ENCODE data around the gene ATP5PD. TPM values are rescaled to one million over a fixed set of nuclear protein-coding genes. Genes with fewer than 3 reads are reported as not detected.

ATP5PD gene
- total RNA-seq, 4 donors from 2014 or later, result 167 to 312 (median 272) TPM

GRCh38 chr17:75012346-75013091 is 34.2 kb downstream of the ATP5PD start, which contains the start of gene MRPL58:
MRPL58 (plus strand) TSS chr17:75012670; CDS start chr17:75012687, 17 bp downstream.
- peak in 2 of 3 donors; percentile 46 to 74 for TF ChIP-seq POLR2AphosphoS5 (IDR thresholded peaks at IDR 0.05)
- TF ChIP-seq POLR2A (IDR thresholded peaks at IDR 0.05), result peak in 1 of 2 donors; percentile 28
- TF ChIP-seq EP300 (IDR thresholded peaks at IDR 0.05), result no peak
- TF ChIP-seq CTCF (IDR thresholded peaks at IDR 0.05), result peak; percentile 10 to 55
- under 1% methylated on average over 53 of the region's 63 CpGs for WGBS
- H3K4me3 ChIP-seq, result peak within 1 kb of the TSS; percentile 77
- no peaks in the 10 kb centered on the region for H3K9me3 ChIP-seq
- no peaks in the 10 kb centered on the region for H3K27me3 ChIP-seq
- DNase-seq (ENCODE audit: low spot score in 2 of 2), result peak; percentile 90 to 94
- peak within 1 kb of the TSS; percentile 94 for H3K27ac ChIP-seq
- H3K4me1 ChIP-seq, result peaks cover 32% of the 10 kb centered on the region
- peaks cover 11% of the 10 kb centered on the region for H3K36me3 ChIP-seq

- no peak for DNase-seq (ENCODE audit: low spot score in 2 of 2)
- H3K27me3 ChIP-seq, result no peaks in the 10 kb centered on the region
- peak overlapping the region; percentile 77 for H3K4me3 ChIP-seq
- 4% methylated on average over 5 of the region's 5 CpGs for WGBS
- TF ChIP-seq POLR2A (IDR thresholded peaks at IDR 0.05), result no peak
- TF ChIP-seq CTCF (IDR thresholded peaks at IDR 0.05), result no peak
- no peak for TF ChIP-seq EP300 (IDR thresholded peaks at IDR 0.05)
- H3K9me3 ChIP-seq, result no peaks in the 10 kb centered on the region
- H3K27ac ChIP-seq, result peak overlapping the region; percentile 94
- peaks cover 7% of the 10 kb centered on the region for H3K36me3 ChIP-seq
- H3K4me1 ChIP-seq, result peaks cover 32% of the 10 kb centered on the region
Observed at GRCh38 chr17:75012096-75012345, 34.7 kb downstream of the ATP5PD start.

- Histone ChIP-seq H3K9me3 (no peaks in the 10 kb centered on the region), H3K27me3 (no peaks in the 10 kb centered on the region), H3K4me1 (peaks cover 32% of the 10 kb centered on the region), H3K36me3 (peaks cover 3% of the 10 kb centered on the region), H3K4me3 (peak overlapping the region; percentile 77), H3K27ac (peak overlapping the region; percentile 94)
- no peak for TF ChIP-seq POLR2A (IDR thresholded peaks at IDR 0.05)
- TF ChIP-seq POLR2AphosphoS5 (IDR thresholded peaks at IDR 0.05), result no peak
- no peak for TF ChIP-seq EP300 (IDR thresholded peaks at IDR 0.05)
- TF ChIP-seq CTCF (IDR thresholded peaks at IDR 0.05), result no peak
- 23% methylated on average over 13 of the region's 13 CpGs for WGBS
- peak; percentile 89 for DNase-seq (ENCODE audit: low spot score in 2 of 2)
Observed at GRCh38 chr17:75011401-75012095, 35.2 kb downstream of the ATP5PD start.

GRCh38 chr17:75010683-75011400 is 35.9 kb downstream of the ATP5PD start:
- WGBS, result 51% methylated on average over 8 of the region's 8 CpGs
- no peak for TF ChIP-seq POLR2A (IDR thresholded peaks at IDR 0.05)
- TF ChIP-seq EP300 (IDR thresholded peaks at IDR 0.05), result no peak
- TF ChIP-seq CTCF (IDR thresholded peaks at IDR 0.05), result no peak
- TF ChIP-seq POLR2AphosphoS5 (IDR thresholded peaks at IDR 0.05), result no peak

More at GRCh38 chr17:75010683-75011400, 35.9 kb downstream of the ATP5PD start:
- Histone ChIP-seq H3K27me3 (no peaks in the 10 kb centered on the region), H3K4me3 (no peak overlapping the region), H3K27ac (peak overlapping the region; percentile 94), H3K9me3 (no peaks in the 10 kb centered on the region), H3K36me3 (no peaks in the 10 kb centered on the region), H3K4me1 (peaks cover 32% of the 10 kb centered on the region)
- peak in 1 of 2 donors; percentile 83 for DNase-seq (ENCODE audit: low spot score in 2 of 2)
